ENCODE data around the gene GSTM3. TPM values are rescaled to one million over a fixed set of nuclear protein-coding genes. Genes with fewer than 3 reads are reported as not detected.
A peak's percentile ranks its signal among the peaks of the same experiment; 100 is the strongest.

GSTM3 gene
- total and polyA plus RNA-seq, 4 donors = 102 to 154 (median 127) TPM

DNA sequence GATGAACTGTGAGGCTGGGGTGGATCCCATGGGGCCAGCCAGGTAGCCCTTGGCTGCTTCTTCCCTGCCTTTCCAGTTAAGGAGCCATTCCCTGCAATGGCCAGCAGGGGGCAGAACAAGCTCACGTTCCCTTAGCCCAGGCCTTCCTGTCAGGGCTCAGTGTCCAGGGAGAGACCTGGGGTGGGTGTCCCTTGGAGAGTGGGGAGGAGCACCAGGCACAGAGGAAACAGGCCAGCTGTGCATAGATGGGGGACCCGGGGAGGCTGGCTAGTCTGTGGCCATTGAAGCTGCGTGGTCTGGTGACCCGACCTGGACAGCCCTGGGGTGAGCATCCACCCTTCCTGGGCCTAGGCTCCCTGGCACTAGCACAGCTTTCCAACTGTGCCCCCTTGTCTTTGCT is 36.1 kb upstream of the GSTM3 start:
- Histone ChIP-seq H3K36me3 (ENCODE audit: control insufficient read depth, insufficient read depth, low read length) (no peaks in the 10 kb centered on the region), H3K9me3 (ENCODE audit: control insufficient read depth, insufficient read depth, low read length) (no peaks in the 10 kb centered on the region), H3K4me3 (ENCODE audit: low read depth, low read length) (no peak overlapping the region), H3K4me1 (ENCODE audit: control insufficient read depth, insufficient read depth, low read length) (peaks cover 28% of the 10 kb centered on the region), H3K27me3 (ENCODE audit: control insufficient read depth, insufficient read depth, low read length) (no peaks in the 10 kb centered on the region), H3K27ac (ENCODE audit: low read depth, low read length) (no peak overlapping the region)
- DNase-seq (ENCODE audit: low read depth in 4 of 6, low spot score in 6 of 6) = peak in 5 of 6 donors; percentile 67 to 95 (median 80)
- 23% methylated on average over 4 of the region's 4 CpGs for WGBS (ENCODE audit: insufficient coverage)

- Histone ChIP-seq H3K36me3 (ENCODE audit: control insufficient read depth, insufficient read depth, low read length) (no peaks in the 10 kb centered on the region), H3K4me3 (ENCODE audit: low read depth, low read length) (no peak overlapping the region), H3K4me1 (ENCODE audit: control insufficient read depth, insufficient read depth, low read length) (peaks cover 34% of the 10 kb centered on the region), H3K9me3 (ENCODE audit: control insufficient read depth, insufficient read depth, low read length) (no peaks in the 10 kb centered on the region), H3K27me3 (ENCODE audit: control insufficient read depth, insufficient read depth, low read length) (no peaks in the 10 kb centered on the region), H3K27ac (ENCODE audit: low read depth, low read length) (no peak overlapping the region)
- 86% methylated on average over 5 of the region's 6 CpGs for WGBS (ENCODE audit: insufficient coverage)
- DNase-seq (ENCODE audit: low read depth in 4 of 6, low spot score in 6 of 6) = no peak
Observed at GRCh38 chr1:109776206-109776835, 35.5 kb upstream of the GSTM3 start.

DNA sequence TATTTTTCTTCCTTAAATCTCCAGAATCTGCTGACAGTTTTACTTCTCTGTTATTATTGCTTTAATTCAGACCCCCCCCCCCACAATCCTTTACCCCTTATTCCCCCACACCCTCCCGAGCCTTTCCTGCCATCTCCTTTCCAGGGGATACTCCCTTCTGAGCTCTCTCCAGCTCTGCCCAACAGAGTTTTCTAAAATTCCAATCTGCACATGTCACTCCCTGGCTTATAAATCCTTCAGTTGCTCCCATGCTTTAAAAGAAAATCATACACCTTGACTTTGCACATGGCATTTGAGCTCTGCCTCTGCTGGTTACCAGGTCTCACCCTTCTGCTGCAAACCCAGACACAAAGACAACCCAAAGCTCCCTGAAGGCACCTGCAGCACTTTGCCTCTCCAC is 34.6 kb upstream of the GSTM3 start:
- no peaks in the 10 kb centered on the region for H3K27me3 ChIP-seq (ENCODE audit: control insufficient read depth, insufficient read depth, low read length)
- no peak overlapping the region for H3K27ac ChIP-seq (ENCODE audit: low read depth, low read length)
- peaks cover 39% of the 10 kb centered on the region for H3K4me1 ChIP-seq (ENCODE audit: control insufficient read depth, insufficient read depth, low read length)
- DNase-seq (ENCODE audit: low read depth in 4 of 6, low spot score in 6 of 6) = no peak
- no peak overlapping the region for H3K4me3 ChIP-seq (ENCODE audit: low read depth, low read length)
- H3K36me3 ChIP-seq (ENCODE audit: control insufficient read depth, insufficient read depth, low read length) = no peaks in the 10 kb centered on the region
- H3K9me3 ChIP-seq (ENCODE audit: control insufficient read depth, insufficient read depth, low read length) = no peaks in the 10 kb centered on the region
- 56% methylated on average over 1 of the region's 1 CpG for WGBS (ENCODE audit: insufficient coverage)

DNA sequence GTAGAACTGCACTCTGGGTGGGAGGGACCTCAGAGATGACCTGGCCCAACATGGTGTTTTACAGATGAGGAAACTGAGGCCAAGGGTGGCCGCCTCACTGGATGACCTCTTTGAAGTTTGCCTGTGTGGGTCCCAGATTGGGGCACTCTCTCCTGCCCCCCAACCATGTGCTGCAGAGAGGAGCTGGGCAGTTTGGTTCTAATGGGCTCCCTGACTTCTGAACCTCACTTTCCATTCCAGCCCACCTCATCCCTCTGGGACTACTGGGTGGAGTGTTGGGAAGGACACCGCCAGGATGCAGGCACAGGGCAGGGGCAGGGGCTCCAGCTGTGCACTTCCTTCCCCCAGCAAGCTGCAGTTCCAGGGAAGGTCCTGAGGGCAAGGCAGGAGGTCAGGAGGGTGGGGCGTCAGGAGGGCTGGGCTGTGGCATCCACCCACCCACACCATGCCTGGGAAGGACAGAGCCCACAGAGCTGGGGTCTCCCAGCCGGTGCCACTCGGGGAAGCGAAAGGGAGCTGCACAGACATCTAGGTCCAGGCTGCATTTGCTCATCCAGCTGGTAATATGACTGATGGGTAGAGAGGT is 33.2 kb upstream of the GSTM3 start:
- Histone ChIP-seq H3K4me3 (ENCODE audit: low read depth, low read length) (no peak overlapping the region), H3K36me3 (ENCODE audit: control insufficient read depth, insufficient read depth, low read length) (no peaks in the 10 kb centered on the region), H3K27ac (ENCODE audit: low read depth, low read length) (no peak overlapping the region), H3K4me1 (ENCODE audit: control insufficient read depth, insufficient read depth, low read length) (peaks cover 53% of the 10 kb centered on the region), H3K9me3 (ENCODE audit: control insufficient read depth, insufficient read depth, low read length) (no peaks in the 10 kb centered on the region), H3K27me3 (ENCODE audit: control insufficient read depth, insufficient read depth, low read length) (no peaks in the 10 kb centered on the region)
- no peak for DNase-seq (ENCODE audit: low read depth in 4 of 6, low spot score in 6 of 6)
- WGBS (ENCODE audit: insufficient coverage) = 72% methylated on average over 3 of the region's 6 CpGs

DNA sequence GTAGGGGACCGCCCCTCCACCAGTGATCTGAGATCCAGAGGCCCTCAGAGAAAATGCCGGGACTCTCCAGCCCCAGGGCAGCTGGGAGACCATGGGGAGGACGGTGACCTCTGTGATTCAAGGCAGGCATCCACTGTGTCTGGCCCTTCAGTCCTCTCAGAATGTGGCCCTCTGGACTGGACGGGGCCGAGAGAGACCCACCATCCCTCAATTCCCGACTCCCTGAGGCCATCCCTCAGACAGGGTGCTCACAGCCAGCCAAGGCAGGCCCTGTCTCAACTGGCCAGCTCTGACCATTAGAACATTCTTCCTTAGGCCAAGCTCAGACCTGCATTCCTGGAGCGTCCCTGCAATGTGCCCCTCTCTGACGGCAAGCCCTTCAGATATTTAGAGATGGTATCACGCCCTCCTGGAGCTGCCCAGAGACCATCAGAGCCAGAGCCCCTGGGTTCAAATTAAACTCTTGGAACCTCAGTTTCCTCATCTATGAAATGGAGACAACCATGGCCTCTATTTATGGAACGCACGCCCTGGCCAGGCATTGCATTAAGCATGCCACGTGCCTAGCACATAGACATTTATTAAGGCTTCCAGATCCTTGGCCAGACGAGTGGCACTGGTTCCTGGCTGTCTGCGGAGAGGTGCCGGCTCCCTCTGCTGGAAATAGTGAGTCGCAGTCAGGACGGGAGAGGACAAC is 32.5 kb upstream of the GSTM3 start:
- H3K27ac ChIP-seq (ENCODE audit: low read depth, low read length) = no peak overlapping the region
- H3K4me3 ChIP-seq (ENCODE audit: low read depth, low read length) = no peak overlapping the region
- no peaks in the 10 kb centered on the region for H3K36me3 ChIP-seq (ENCODE audit: control insufficient read depth, insufficient read depth, low read length)
- peaks cover 59% of the 10 kb centered on the region for H3K4me1 ChIP-seq (ENCODE audit: control insufficient read depth, insufficient read depth, low read length)
- DNase-seq (ENCODE audit: low read depth in 4 of 6, low spot score in 6 of 6) = peak in 5 of 6 donors; percentile 65 to 95 (median 75)
- H3K9me3 ChIP-seq (ENCODE audit: control insufficient read depth, insufficient read depth, low read length) = no peaks in the 10 kb centered on the region
- 46% methylated on average over 17 of the region's 17 CpGs for WGBS (ENCODE audit: insufficient coverage)
- H3K27me3 ChIP-seq (ENCODE audit: control insufficient read depth, insufficient read depth, low read length) = no peaks in the 10 kb centered on the region

DNA sequence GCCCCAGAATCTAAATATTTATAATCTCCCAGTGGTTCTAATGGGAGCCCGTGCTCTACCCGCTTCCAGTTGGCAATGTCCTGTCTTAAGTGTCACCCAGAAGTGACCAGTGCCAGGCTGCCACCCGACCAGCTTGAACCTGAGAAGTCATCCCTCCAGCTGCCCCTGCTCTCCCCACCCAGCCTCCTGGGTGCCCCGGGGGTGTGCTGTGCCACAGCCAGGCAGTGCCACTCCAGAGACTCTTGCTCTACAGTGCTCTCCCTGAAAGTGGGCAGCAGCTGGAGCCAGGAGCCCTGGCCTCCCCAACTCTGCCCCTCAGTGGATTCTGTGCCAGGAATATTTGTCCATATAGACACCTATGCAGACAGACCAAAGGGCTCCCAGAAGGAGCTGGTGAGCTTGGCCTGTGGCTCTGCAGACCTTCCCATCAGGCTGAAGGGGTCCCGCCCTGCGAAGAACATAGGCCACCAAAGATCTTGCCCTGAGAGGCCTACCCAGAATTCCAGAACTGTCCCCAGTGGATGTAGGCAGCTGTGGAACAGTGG is 31.9 kb upstream of the GSTM3 start:
- Histone ChIP-seq H3K4me1 (ENCODE audit: control insufficient read depth, insufficient read depth, low read length) (peaks cover 63% of the 10 kb centered on the region), H3K4me3 (ENCODE audit: low read depth, low read length) (no peak overlapping the region), H3K9me3 (ENCODE audit: control insufficient read depth, insufficient read depth, low read length) (no peaks in the 10 kb centered on the region), H3K27ac (ENCODE audit: low read depth, low read length) (no peak overlapping the region), H3K36me3 (ENCODE audit: control insufficient read depth, insufficient read depth, low read length) (no peaks in the 10 kb centered on the region), H3K27me3 (ENCODE audit: control insufficient read depth, insufficient read depth, low read length) (no peaks in the 10 kb centered on the region)
- 90% methylated on average over 6 of the region's 6 CpGs for WGBS (ENCODE audit: insufficient coverage)
- no peak for DNase-seq (ENCODE audit: low read depth in 4 of 6, low spot score in 6 of 6)

- Histone ChIP-seq H3K27me3 (ENCODE audit: control insufficient read depth, insufficient read depth, low read length) (no peaks in the 10 kb centered on the region), H3K9me3 (ENCODE audit: control insufficient read depth, insufficient read depth, low read length) (no peaks in the 10 kb centered on the region), H3K36me3 (ENCODE audit: control insufficient read depth, insufficient read depth, low read length) (no peaks in the 10 kb centered on the region), H3K4me3 (ENCODE audit: low read depth, low read length) (no peak overlapping the region), H3K27ac (ENCODE audit: low read depth, low read length) (peak overlapping the region; percentile 61), H3K4me1 (ENCODE audit: control insufficient read depth, insufficient read depth, low read length) (peaks cover 60% of the 10 kb centered on the region)
- WGBS (ENCODE audit: insufficient coverage) = 87% methylated on average over 8 of the region's 10 CpGs
- no peak for DNase-seq (ENCODE audit: low read depth in 4 of 6, low spot score in 6 of 6)
Observed at GRCh38 chr1:109771712-109772657, 31.1 kb upstream of the GSTM3 start.

DNA sequence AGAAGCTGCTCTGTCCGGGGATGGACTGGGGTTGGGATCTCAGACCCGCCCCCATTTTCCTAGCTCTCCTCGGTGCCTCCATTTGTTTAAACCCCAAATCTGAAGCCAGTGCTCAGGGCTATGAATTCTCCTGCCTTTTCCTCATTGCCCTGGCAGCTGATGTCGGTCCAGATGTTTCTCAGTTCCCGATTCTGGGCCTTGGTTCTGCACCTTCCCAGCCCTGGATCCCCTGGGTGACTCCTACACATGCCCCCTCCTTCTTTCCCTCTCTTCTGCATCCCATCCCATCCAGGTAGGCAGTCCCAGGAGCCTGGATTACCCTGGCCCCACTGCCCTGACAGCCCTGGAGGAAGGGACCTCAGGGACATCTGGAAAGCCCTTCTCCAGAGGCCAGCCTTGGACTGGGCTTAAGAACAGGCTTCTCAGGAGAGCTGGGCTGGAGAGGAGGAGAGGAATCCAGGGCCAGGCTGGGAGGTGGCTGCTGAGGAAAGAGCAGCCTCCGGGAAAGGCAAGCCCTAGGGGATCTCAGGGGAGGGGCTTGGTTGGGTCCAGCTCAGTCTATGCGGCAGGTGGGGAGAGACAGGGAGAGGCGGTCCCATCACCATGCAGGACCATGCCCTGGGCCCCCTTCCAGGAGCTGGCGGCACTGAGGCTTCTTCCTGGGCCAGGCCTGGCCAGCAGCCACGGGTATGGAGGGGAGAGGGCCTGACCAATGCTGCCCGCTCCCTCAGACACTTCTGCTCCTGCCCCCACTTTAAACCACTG is 29.7 kb upstream of the GSTM3 start:
- Histone ChIP-seq H3K9me3 (ENCODE audit: control insufficient read depth, insufficient read depth, low read length) (no peaks in the 10 kb centered on the region), H3K4me3 (ENCODE audit: low read depth, low read length) (no peak overlapping the region), H3K36me3 (ENCODE audit: control insufficient read depth, insufficient read depth, low read length) (no peaks in the 10 kb centered on the region), H3K4me1 (ENCODE audit: control insufficient read depth, insufficient read depth, low read length) (peaks cover 57% of the 10 kb centered on the region), H3K27ac (ENCODE audit: low read depth, low read length) (peak overlapping the region; percentile 67), H3K27me3 (ENCODE audit: control insufficient read depth, insufficient read depth, low read length) (no peaks in the 10 kb centered on the region)
- peak in 5 of 6 donors; percentile 57 to 90 (median 70) for DNase-seq (ENCODE audit: low read depth in 4 of 6, low spot score in 6 of 6)
- WGBS (ENCODE audit: insufficient coverage) = 71% methylated on average over 7 of the region's 11 CpGs

Data from spinal cord (tissue), 10 donors.